Ectodermal cell (in vitro differentiated cells): ENCODE data around the gene DERL3.

Source experiments
- H3K27ac ChIP-seq: 2 replicates; pipeline ENCODE4 v1.7.0; 2013; ENCODE audit warnings: mild to moderate bottlenecking, low read depth, low read length; ENCODE audit not compliant: insufficient read depth, poor library complexity, severe bottlenecking
- H3K27me3 ChIP-seq: 2 replicates; pipeline ENCODE4 v1.7.0; 2013; ENCODE audit warnings: mild to moderate bottlenecking, low read length; ENCODE audit not compliant: insufficient read depth, control insufficient read depth, poor library complexity, severe bottlenecking
- H3K36me3 ChIP-seq: one replicate; pipeline ENCODE4 v1.7.0; 2013; ENCODE audit warnings: low read length; ENCODE audit not compliant: control insufficient read depth, insufficient read depth
- H3K4me1 ChIP-seq: one replicate; pipeline ENCODE4 v1.7.0; 2013; ENCODE audit warnings: low read length; ENCODE audit not compliant: control insufficient read depth, insufficient read depth
- H3K4me3 ChIP-seq: 2 replicates; pipeline ENCODE4 v1.7.0; 2013; ENCODE audit warnings: low read depth, low read length, control low read depth; ENCODE audit not compliant: insufficient read depth
- H3K9me3 ChIP-seq: 2 replicates; pipeline ENCODE4 v1.7.0; 2013; ENCODE audit warnings: mild to moderate bottlenecking, low read length, moderate library complexity; ENCODE audit not compliant: control insufficient read depth
- whole genome bisulfite sequencing, 2 experiments: methylation state at CpG; one replicate each; pipeline ENCODE4 v1.1.7; 2013; ENCODE audit warnings: missing lambda C conversion rate in 2 of 2; 5-methylcytosine and 5-hydroxymethylcytosine counted together

DERL3 gene

GRCh38 chr22:23837496-23837859 lies 1.3 kb downstream of the DERL3 start:
- no peak overlapping the region for H3K4me3 ChIP-seq
- peaks cover 18% of the 10 kb centered on the region for H3K36me3 ChIP-seq
- WGBS, 2 experiments: 86% methylated on average over 12 of the region's 12 CpGs
- H3K9me3 ChIP-seq: no peaks in the 10 kb centered on the region
- peaks cover 12% of the 10 kb centered on the region for H3K4me1 ChIP-seq
- no peak overlapping the region for H3K27ac ChIP-seq
- H3K27me3 ChIP-seq: peaks cover 14% of the 10 kb centered on the region

DNA sequence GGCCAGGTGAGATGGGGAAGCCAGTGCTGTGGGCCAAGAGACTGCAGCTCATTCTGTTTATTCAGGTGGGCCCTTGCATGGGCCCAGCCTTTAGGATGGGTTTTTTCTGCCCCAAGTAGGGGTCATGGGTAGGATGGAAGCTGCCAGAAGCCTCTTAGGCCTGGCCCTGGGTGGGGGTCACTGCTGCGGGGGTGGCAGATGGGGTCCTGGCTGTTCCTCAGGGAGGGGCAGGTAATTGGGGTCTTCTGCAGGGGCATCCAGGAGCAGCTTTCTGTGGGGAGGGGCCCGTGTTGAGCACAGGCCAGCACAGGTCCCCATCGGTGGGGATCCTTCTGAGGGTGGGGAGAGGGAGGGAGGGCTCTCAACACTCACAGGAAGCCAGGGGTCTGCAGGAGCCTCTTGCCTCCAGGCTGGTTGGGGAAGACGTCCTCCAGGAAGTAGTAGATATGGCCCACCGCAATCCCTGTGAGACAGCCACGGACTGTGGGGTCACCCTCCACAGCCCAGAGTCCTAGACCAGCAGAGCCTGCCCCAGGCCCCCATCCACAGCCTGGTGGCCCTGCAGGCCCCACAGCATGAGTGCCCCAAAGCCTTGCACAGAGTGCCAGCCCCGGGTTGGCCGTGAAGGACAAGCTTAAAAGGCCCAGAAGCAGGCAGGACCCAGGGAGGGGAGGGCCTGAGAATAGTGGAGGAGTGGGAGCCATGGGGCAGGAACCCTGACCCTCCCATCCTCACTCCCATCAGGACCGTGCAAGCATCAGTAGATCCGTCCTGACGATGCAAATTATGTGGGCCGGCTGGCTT lies 1.9 kb downstream of the DERL3 start:
- Histone ChIP-seq H3K27me3 (peaks cover 14% of the 10 kb centered on the region), H3K4me3 (no peak overlapping the region), H3K27ac (no peak overlapping the region), H3K9me3 (no peaks in the 10 kb centered on the region), H3K36me3 (peaks cover 19% of the 10 kb centered on the region), H3K4me1 (peaks cover 7% of the 10 kb centered on the region)
- WGBS, 2 experiments: 88 to 89% methylated on average over 12 of the region's 12 CpGs

GRCh38 chr22:23836281-23836680 lies 2.5 kb downstream of the DERL3 start:
- H3K4me1 ChIP-seq: peaks cover 4% of the 10 kb centered on the region
- H3K27me3 ChIP-seq: peaks cover 14% of the 10 kb centered on the region
- H3K4me3 ChIP-seq: no peak overlapping the region
- H3K27ac ChIP-seq: no peak overlapping the region
- no peaks in the 10 kb centered on the region for H3K9me3 ChIP-seq
- 74 to 75% methylated on average over 5 of the region's 5 CpGs for WGBS, 2 experiments
- H3K36me3 ChIP-seq: peaks cover 19% of the 10 kb centered on the region

DNA sequence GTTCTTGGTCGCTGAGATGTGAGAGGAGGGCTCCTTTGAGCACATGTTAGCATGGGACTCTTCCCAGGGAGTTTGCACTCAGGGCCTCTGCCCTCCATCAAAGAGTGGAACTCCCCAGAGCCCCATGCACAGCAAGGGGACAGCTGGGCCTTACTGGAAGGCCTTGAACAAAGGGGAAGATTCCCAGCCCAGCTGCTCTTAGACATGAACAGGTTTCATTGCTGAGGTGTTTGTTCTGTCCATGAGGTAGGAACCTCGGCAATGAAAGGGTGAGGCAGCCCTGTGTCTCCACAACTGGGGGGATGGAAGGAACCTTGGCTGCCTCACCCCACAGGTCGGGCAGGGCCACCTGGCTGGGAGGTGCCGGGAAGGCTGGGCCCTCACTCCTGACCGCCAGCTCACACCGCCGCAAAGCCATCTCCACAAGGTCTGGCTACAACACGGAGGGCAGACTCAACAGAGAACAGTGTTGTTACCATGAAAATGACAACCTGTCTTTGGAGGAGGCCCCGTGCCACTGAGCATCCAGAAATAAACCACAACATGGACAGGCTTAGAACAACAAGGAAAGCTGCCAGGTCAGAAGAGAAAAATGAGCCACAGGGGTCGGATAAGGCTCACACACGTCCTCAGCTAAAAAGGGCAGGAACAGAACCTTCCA lies 3.2 kb downstream of the DERL3 start:
- peaks cover 4% of the 10 kb centered on the region for H3K4me1 ChIP-seq
- WGBS, 2 experiments: 85% methylated on average over 11 of the region's 11 CpGs
- no peak overlapping the region for H3K4me3 ChIP-seq
- peaks cover 19% of the 10 kb centered on the region for H3K36me3 ChIP-seq
- H3K27me3 ChIP-seq: peaks cover 11% of the 10 kb centered on the region
- no peak overlapping the region for H3K27ac ChIP-seq
- no peaks in the 10 kb centered on the region for H3K9me3 ChIP-seq

- H3K4me1 ChIP-seq: peaks cover 4% of the 10 kb centered on the region
- no peak overlapping the region for H3K27ac ChIP-seq
- no peaks in the 10 kb centered on the region for H3K9me3 ChIP-seq
- 95% methylated on average over 10 of the region's 10 CpGs for WGBS, 2 experiments
- peaks cover 7% of the 10 kb centered on the region for H3K27me3 ChIP-seq
- peaks cover 19% of the 10 kb centered on the region for H3K36me3 ChIP-seq
- no peak overlapping the region for H3K4me3 ChIP-seq
These were observed 3.9 kb downstream of the DERL3 start for GRCh38 chr22:23834793-23835483.

- no peak overlapping the region for H3K27ac ChIP-seq
- H3K4me3 ChIP-seq: no peak overlapping the region
- WGBS, 2 experiments: 94 to 100% methylated on average over 3 of the region's 3 CpGs
- H3K9me3 ChIP-seq: no peaks in the 10 kb centered on the region
- H3K27me3 ChIP-seq: peaks cover 2% of the 10 kb centered on the region
- peaks cover 4% of the 10 kb centered on the region for H3K4me1 ChIP-seq
- peaks cover 19% of the 10 kb centered on the region for H3K36me3 ChIP-seq
These were observed 4.4 kb downstream of the DERL3 start for GRCh38 chr22:23834406-23834792.

GRCh38 chr22:23833911-23834317 lies 4.9 kb downstream of the DERL3 start:
- Histone ChIP-seq H3K36me3 (peaks cover 23% of the 10 kb centered on the region), H3K27me3 (no peaks in the 10 kb centered on the region), H3K9me3 (no peaks in the 10 kb centered on the region), H3K4me3 (no peak overlapping the region), H3K27ac (no peak overlapping the region), H3K4me1 (peaks cover 4% of the 10 kb centered on the region)
- WGBS, 2 experiments: 95% methylated on average over 13 of the region's 13 CpGs

GRCh38 chr22:23833017-23833751 lies 5.6 kb downstream of the DERL3 start:
- H3K27ac ChIP-seq: no peak overlapping the region
- no peaks in the 10 kb centered on the region for H3K9me3 ChIP-seq
- H3K27me3 ChIP-seq: no peaks in the 10 kb centered on the region
- no peak overlapping the region for H3K4me3 ChIP-seq
- 87 to 89% methylated on average over 16 of the region's 16 CpGs for WGBS, 2 experiments
- H3K4me1 ChIP-seq: peaks cover 4% of the 10 kb centered on the region
- H3K36me3 ChIP-seq: peaks cover 23% of the 10 kb centered on the region

GRCh38 chr22:23832226-23833016 lies 6.4 kb downstream of the DERL3 start:
- 85 to 87% methylated on average over 11 of the region's 11 CpGs for WGBS, 2 experiments

More at GRCh38 chr22:23832226-23833016, 6.4 kb downstream of the DERL3 start:
- no peak overlapping the region for H3K4me3 ChIP-seq
- H3K36me3 ChIP-seq: peaks cover 28% of the 10 kb centered on the region
- no peaks in the 10 kb centered on the region for H3K9me3 ChIP-seq
- H3K27ac ChIP-seq: no peak overlapping the region
- H3K27me3 ChIP-seq: no peaks in the 10 kb centered on the region
- no peaks in the 10 kb centered on the region for H3K4me1 ChIP-seq
